Activated gamma-delta T cell treated with anti-CD3 and anti-CD28 coated beads, Interleukin-2, amount 50 U/mL, for 16 hours (primary cell): ENCODE results near the gene TTC23.

Experiments
- DNase-seq: peaks from one replicate; pipeline ENCODE4 v3.0.0-alpha.2; 2020; ENCODE audit warnings: low read depth

The TTC23 gene

DNA sequence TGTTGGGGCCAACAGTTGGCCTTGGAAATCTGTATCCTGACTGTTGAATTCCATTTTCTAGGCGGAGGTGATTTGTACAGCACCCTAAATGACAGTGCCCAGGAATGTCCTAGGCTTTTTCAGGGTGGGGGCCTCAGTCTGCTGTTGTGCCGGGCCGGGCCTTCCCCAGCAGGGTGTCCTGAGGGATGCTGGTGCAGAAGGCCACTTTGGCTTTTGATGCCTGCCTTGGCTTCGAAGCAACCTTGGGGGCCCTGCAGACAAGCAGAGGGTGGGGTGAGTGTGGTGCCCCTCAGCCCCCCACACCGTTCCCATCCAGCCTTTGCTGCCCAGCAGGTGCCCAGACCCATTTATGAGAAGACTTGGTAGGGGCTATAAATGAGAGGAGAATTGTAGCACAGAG lies 111.5 kb downstream of the TTC23 start:
- DNase-seq: no peak

DNA sequence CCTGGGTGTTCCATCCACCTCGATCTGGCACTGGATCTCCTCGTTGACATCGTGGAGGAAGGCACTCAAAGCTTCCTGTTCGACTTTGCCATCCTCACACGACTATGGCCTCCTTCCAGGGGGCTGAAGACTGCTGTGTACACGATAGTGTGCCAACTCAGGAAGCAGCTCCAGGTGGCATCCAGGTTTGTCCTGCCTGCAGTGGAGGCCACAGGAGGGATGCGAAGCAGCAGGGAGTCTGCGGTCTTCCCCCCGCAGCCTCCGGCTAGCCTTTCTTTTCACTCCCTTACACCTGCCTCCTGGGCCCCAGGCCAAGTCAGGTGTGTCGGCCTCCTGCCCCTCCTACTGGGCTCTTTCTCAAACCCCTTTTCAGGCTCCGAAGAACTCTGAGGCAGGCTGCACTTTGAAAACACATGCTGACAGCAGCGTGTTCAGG lies 112.3 kb downstream of the TTC23 start:
- no peak for DNase-seq

DNA sequence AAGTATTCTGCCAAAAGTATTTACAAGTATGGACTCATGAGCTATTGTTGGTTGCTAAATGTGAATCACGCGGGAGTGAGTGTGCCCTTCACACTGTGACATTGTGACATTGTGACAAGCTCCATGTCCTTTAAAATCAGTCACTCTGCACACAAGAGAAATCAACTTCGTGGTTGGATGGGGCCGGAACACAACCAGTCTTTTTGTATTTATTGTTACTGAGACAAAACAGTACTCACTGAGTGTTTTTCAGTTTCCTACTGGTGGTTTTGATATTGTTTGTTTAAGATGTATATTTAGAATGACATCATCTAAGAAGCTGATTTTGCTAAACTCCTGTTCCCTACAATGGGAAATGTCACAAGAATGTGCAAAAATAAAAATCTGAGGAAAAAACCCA lies 114.2 kb downstream of the TTC23 start:
- DNase-seq: no peak

DNA sequence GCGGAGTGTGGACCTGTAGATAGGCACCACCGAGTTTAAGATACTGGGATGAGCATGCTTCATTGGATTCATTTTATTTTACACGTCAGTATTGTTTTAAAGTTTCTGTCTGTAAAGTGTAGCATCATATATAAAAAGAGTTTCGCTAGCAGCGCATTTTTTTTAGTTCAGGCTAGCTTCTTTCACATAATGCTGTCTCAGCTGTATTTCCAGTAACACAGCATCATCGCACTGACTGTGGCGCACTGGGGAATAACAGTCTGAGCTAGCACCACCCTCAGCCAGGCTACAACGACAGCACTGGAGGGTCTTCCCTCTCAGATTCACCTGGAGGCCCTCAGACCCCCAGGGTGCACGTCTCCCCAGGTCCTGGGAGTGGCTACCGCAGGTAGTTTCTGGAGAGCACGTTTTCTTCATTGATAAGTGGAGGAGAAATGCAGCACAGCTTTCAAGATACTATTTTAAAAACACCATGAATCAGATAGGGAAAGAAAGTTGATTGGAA lies 115.0 kb downstream of the TTC23 start:
- no peak for DNase-seq

DNA sequence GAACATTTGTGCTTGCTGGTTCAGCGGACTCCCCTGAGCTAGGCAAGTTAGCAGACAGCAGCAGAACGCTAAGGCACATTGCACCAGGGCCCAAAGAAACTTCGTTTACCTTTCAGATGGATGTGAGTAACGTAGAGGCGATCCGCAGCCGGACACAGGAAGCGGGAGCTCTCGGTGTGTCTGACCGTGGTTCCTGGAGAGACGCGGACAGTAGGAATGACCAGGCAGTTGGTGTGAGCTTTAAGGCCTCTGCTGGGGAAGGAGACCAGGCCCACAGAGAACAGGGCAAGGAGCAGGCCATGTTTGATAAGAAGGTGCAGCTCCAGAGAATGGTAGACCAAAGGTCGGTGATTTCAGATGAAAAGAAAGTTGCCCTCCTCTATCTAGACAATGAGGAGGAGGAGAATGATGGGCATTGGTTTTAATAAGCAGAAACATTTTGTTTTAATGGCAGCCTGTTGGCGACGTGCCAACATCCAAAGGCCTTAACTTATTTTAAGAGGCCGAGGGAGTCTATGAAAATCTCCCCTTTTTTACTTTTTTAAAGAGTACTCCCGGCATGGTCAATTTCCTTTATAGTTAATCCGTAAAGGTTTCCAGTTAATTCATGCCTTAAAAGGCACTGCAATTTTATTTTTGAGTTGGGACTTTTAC lies 116.6 kb downstream of the TTC23 start:
- no peak for DNase-seq

GRCh38 chr15:99132122-99132521 lies 117.3 kb downstream of the TTC23 start:
- DNase-seq: no peak

DNA sequence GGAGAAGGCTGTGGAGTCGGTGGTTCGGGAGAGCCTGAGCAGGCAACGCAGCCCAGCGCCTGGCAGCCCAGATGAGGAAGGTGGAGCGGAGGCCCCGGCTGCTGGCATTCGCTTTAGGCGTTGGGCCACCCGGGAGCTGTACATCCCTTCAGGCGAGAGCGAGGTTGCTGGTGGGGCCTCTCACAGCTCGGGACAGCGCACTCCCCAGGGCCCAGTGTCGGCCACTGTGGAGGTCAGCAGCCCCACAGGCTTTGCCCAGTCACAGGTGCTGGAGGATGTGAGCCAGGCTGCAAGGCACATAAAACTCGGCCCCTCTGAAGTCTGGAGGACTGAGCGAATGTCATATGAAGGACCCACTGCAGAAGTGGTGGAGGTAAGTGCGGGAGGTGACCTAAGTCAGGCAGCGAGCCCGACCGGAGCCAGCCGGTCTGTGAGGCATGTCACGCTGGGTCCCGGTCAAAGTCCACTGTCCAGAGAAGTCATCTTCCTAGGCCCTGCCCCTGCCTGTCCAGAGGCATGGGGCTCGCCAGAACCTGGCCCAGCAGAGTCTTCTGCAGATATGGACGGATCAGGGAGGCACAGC lies 117.8 kb downstream of the TTC23 start:
- no peak for DNase-seq

GRCh38 chr15:99130765-99131440 lies 118.5 kb downstream of the TTC23 start:
- no peak for DNase-seq

DNA sequence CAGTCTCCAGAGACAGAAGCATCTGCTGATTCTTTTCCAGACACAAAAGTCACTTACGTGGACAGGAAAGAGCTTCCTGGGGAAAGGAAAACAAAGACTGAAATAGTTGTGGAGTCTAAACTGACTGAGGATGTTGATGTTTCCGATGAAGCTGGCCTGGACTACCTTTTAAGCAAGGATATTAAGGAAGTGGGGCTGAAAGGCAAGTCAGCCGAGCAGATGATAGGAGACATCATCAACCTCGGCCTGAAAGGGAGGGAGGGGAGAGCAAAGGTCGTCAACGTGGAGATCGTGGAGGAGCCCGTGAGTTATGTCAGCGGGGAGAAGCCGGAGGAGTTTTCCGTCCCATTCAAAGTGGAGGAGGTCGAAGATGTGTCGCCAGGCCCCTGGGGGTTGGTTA lies 119.1 kb downstream of the TTC23 start:
- DNase-seq: no peak

DNA sequence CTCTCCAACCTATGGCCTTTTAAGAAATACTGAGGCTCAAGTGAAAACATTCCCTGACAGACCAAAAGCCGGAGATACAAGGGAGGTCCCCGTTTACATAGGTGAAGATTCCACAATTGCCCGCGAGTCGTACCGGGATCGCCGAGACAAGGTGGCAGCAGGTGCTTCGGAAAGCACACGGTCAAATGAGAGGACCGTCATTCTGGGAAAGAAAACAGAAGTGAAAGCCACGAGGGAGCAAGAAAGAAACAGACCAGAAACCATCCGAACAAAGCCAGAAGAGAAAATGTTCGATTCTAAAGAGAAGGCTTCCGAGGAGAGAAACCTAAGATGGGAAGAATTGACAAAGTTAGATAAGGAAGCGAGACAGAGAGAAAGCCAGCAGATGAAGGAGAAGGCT lies 119.7 kb downstream of the TTC23 start:
- no peak for DNase-seq

GRCh38 chr15:99128411-99128810 lies 121.0 kb downstream of the TTC23 start:
- no peak for DNase-seq

DNA sequence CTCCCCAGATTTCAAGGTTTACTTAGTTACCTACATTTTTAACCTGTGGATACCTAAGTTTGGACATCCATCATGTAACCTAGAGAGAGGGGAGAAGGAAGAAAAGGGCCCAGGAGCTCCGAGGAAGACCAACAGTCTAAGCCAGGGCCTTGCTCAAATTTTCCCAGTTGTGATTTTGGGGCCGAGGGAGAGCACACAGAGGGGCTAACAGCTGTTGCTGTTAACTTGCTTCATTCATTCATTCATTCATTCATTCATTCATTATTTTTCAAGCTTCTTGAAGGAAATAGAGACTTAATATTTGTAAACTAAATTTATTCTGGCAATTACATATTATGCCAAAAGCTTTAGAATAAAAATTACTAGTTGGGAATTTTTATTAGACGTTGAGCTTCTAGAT lies 121.6 kb downstream of the TTC23 start:
- DNase-seq: no peak

- DNase-seq: no peak
Measured at GRCh38 chr15:99126930-99127329, 122.5 kb downstream of the TTC23 start.

DNA sequence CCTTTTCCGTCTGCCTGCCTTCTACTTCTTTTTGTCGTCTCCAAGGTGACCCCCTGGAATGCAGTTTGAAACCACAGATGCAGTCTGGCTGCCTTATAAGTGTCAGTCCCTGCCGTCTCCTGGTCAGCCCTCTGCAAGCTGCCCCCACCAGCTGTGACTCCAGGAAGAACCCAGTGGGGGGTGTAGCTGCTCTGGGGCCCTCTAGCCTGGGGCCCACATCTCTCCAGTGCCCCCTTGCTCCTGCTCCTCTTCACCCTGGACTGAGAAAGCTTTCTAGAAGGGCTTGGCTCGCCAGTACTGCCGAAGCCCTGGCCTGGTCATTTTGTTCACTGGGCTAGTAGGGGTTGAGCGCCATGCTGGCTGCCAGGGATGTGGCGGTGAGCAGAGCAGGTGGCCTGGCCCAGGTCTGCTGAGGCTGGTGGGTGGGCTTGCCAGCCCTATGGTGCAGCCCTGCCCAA lies 123.2 kb downstream of the TTC23 start:
- DNase-seq: no peak

GRCh38 chr15:99125061-99125891 lies 124.1 kb downstream of the TTC23 start:
- DNase-seq: no peak

GRCh38 chr15:99124641-99125040 lies 124.7 kb downstream of the TTC23 start:
- no peak for DNase-seq

DNA sequence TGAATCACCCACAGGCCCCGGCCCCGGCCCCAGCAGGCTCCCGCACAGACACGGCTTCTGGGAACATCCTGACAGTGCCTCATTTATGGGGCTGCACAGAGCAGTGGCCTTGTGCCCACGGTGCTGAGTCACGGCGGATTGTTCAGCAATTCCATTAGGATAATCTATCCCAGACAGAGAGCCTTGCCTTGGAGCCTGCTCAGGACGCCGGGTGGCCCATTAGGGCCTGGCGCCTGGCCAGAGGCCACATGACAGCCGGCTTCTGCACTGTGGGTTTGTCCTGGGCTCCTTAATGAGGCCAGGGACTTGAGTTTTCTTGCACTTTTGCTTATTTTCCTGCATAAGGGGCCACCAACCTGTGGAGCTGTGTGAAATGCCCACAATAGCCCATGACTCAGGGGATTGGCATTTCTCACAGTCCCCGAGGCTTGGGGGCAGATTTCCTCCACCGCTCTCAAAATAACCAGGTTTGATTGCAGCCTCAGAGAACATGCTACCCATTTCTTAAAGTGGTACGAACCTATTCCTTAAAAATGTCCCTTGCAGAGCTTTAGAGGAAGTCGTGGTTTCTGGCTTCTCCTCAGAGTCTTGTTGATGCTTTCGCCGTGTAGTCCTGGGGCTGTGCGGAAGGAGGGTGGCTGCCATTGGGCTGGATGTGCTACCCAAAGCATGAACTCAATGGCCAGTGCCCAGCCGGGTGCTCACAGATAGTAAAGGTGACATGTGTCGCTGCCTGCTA lies 125.5 kb downstream of the TTC23 start:
- DNase-seq: no peak

- DNase-seq: no peak
Measured at GRCh38 chr15:99122831-99123712, 126.3 kb downstream of the TTC23 start.

GRCh38 chr15:99121691-99122410 lies 127.5 kb downstream of the TTC23 start:
- DNase-seq: no peak

DNA sequence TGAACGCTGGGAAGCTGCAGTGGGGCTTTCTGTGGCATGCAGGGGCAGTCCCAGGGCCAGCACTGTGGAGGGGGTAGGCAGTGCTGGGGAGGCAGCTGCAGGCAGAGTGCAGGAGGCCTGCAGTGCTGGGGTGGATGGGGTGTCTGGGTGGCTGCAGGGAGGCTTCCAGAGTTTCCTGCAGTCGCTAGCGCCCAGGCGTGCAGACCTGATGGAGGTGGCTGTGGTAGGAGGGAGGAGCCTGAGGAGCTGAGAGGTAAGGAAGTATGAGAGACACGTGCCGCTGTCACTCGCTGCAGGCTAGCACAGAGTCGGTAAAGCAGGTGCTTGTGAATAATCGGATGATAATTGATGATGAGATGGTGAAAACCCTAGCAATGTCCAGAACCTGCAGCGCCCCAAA lies 128.2 kb downstream of the TTC23 start:
- no peak for DNase-seq
